Stimulated activated CD8-positive, alpha-beta memory T cell treated with anti-CD3 and anti-CD28 coated beads, Interleukin-15, amount 100 ng/mL, for 4 hours (primary cell): ENCODE results near the gene PATJ.
"Not testable (repeated sequence)": the region's sequence is repeated elsewhere in the genome, so short reads cannot be mapped to it uniquely, and the experiment has no call there.

Experiments used
- DNase-seq, 2 donors: peaks; one replicate each; pipeline ENCODE4 v3.0.0-alpha.2; 2020; ENCODE audit warnings: low read depth in 2 of 2

The PATJ gene

DNA sequence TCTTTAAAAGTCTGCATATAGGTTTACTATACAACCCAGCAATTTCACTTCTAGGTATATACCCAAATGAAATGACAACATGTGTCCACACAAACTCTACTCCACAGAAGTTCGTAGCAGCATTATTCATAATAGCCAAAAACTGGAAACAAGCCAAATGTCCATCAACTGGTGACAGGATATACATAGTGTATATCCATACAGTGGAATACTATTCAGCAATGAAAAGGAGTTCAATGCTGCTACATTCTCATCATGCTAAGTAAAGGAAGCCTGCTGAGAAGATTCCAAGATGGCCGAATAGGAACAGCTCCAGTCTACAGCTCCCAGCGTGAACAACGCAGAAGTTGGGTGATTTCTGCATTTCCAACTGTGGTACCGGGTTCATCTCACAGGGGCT lies 200.6 kb downstream of the PATJ start:
- DNase-seq = no peak

- DNase-seq = not testable (repeated sequence)
These were observed 206.4 kb downstream of the PATJ start for GRCh38 chr1:61948685-61949084.

DNA sequence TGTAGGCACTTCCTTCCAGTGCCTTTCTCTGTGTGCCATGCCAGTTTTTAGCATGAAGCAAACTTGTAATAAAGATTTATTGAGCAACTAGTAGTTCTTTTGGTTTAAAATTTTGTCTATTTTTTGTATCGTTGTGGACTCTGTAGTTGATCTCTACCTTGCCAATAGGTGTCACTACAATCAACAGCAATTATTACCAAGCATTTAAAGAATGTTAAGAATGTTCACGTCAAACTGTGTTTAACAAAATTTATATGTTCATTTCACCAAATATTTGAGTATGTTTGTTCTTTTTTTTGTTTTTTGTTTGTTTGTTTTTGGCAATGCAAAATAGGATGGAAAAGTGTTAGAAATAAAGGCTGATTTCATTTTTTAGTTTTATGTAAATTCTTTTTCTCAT lies 208.1 kb downstream of the PATJ start:
- no peak for DNase-seq

DNA sequence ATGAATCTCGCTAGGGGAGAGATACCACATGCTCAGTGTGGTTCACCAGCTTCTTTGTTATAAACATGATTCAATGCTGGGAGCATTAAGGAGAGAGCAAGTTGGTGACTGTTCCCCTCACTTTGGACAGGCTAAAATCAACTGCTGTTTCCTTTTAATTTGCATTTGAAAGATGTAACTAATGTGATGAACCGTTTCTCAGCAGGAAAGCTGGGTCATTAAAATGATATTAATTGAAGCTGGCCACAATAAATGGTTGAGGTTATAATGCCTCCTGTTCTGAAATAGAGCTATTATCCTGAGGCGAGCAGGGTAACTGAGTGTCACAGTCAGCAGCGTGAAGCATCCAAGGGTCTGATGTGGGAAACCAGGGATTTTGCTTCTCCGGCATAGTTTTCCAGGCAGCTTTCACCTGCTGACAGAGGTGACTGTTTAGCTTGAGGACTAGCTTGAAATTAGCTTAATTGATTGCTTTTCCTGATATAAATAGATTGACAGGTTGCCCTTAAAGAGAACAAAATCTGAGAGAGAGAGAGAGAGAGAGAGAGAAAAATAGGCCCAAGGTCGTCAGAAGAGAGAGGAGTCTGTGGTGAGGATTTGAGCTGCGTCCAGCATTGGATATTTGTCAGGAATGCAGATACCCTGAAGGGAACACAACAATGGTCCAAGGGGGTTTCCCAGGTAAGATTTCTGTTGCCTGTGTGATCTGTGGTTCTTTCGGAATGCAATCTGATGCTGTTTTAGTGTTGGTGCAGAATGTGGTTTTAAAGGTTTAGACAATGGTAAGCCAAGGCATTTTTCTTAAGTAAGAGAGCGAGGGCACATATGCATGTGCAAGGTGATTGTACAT lies 209.7 kb downstream of the PATJ start:
- no peak for DNase-seq

DNA sequence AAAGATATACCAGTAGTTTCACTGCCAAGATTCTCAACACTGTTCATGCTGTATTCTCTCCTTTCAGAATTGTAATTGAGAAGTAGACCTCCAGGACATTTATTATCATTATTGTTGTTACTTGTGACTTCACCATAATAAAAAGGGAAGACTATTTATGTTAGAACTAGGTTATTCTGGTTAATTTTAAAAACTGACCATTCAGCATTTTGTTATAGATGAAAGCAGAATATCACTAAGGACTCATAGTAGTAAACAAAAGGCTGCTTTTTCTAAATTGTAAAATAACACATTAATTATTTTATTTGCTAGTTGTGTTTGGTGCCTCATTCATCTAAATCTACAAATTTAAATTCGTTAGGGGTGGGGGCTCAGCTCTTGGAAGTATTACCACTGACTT lies 210.4 kb downstream of the PATJ start:
- DNase-seq = no peak

DNA sequence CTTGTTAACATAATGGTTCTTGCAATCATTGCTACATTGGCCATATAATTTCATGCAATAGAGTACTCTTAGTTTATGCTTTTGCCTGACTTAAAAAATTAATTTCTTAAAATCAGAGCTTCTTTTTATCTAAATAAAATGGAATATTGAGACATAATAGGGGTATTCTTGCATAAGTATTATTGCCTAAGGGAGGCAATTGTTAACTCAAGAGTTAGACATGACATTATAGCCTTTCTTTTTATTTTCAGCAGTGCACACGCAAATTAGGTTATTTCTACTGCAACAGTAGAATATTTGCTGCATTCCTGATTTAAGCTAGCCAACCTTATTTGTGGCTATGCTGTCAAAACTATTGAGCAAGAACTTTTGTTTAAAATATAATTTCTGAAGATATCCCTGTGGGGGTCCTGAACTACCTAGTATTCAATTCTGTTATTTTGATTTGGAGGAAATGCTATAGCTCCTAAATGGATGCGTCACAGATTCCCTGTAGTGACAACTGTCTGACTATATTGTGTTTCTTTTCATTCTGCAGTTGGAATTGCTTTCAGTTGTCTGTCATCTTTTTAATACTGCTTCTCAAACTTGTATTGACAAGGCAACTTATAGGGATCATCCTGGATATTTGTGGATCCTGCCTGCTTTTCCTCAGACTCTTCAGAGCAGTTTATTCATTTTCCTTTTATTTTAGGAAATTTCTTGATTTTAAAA lies 211.0 kb downstream of the PATJ start:
- no peak for DNase-seq

GRCh38 chr1:61953790-61954150 lies 211.5 kb downstream of the PATJ start:
- no peak for DNase-seq

GRCh38 chr1:61955261-61955660 lies 213.0 kb downstream of the PATJ start:
- DNase-seq = no peak

DNA sequence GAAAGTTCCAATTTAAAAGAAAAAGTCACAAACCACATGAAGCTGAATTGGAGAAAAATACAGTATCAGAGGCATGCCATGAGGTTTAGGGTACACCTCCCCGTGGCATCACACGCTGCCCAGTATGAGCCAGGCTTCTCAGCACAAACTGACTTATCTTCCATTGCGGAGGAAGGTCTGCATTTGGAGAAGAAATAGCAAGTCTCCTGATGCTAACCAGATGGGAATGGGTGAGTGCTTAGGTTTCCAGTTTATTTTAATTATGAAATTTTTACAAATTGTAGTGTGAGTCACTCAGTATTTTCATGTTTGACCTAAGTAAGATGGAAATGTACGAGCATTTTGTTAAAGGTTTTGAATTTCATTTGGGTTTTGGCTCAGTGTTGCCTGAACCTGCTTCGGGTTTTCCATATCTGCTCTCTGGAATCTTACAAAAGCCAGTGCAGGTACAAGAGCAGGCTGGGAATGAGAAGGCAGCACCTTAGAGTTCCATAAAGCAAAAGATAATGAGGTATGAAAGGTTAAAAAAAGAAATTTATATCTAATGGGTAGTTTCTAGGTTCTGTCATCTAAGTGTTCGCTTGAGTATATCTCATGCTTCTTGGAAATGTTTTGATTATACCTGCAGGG lies 213.9 kb downstream of the PATJ start:
- DNase-seq = no peak

DNA sequence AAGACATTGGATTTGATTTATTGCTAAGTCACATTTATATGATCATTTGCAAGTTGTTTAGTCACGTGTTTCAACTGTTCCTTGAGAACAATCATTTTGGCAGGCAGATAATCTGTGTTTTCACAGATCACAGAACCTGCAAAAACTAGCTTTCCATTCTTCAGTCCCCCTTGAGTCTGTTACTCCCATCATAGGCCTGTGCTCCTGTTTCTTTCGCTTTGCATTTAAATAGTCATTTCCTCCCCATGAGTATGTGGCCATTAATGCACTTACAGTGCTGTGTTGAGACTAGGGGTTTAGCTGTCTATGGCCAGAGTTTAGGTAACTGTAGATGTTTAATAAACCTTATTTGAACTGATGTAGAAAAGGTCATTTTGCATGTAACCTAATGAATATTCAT lies 214.5 kb downstream of the PATJ start:
- no peak for DNase-seq

- no peak for DNase-seq
These were observed 218.7 kb downstream of the PATJ start for GRCh38 chr1:61961009-61961408.

DNA sequence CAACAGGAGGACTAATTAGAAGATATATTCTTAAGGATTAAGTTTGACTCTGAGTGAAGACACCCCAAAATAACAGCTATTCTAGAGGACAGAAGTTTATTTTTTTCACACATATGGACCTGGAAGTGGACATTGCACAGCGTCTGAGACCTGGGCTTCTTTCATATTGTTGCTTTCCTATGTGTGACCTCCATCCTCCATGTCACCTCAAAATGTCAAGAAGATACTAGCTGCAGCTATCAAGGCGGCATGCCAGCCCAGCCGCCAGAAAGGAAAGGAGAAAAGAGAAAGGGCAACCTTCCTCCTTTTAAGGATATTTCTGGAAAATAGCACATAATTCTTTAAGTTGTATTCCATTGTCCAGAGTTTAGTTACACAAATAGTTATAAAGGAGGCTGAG lies 220.4 kb downstream of the PATJ start:
- no peak for DNase-seq

- DNase-seq = not testable (repeated sequence)
These were observed 224.4 kb downstream of the PATJ start for GRCh38 chr1:61966450-61967225.

DNA sequence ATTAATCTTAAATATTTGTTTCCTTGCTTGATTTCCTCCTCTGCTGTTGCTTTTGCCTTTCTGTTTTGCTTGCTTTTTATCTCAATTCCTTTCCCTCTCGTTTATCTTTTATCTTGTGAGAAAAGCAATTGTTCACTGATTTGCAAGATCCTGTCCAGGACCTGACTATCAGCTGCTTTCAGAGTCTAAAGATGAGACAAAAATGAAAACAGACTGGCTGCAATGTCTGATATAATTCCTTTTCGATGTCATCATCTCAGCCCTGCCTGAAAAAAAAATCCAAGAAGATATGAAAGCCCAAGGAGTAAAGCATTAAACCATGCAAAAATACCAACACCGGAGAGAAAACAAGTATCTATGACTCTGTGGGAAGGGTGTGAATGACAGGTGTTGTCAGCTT lies 225.5 kb downstream of the PATJ start:
- no peak for DNase-seq

DNA sequence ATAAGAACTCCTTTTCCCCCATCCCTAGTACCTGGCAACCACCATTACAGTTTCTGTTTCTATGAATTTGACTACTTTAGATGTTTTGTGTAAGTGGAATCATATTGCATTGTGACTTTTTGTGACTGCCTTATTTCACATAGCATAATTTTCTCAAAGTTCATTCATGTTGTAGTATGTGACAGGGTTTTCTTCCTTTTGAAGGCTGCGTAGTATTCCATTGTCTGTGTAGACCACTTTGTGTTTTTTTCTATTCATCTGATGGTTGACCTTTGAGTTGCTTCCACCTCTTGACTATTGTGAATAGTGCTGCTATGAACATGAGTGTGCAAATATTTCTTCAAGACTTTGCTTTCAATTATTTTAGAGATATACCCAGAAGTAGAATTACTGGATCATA lies 226.6 kb downstream of the PATJ start:
- no peak for DNase-seq

GRCh38 chr1:61973100-61973837 lies 231.0 kb downstream of the PATJ start:
- no peak for DNase-seq

GRCh38 chr1:61975638-61976037 lies 233.4 kb downstream of the PATJ start:
- DNase-seq = no peak

DNA sequence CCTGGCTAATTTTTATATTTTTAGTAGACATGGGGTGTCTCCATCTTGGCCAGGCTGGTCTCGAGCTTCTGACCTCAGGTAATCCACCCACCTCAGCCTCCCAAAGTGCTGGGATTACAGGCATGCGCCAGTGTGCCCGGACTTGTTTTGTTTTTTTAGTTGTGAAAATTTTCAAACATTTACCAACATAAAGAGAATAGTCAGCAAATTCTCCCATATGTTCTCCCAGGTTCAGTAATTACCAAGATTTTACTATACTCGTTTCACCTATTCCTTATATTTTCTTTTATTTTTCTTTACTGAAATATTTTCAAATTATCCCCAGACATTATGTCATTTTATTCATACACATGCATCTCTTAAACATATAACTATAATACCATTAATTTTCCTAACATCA lies 234.3 kb downstream of the PATJ start:
- DNase-seq = no peak

GRCh38 chr1:61978796-61979195 lies 236.5 kb downstream of the PATJ start:
- DNase-seq = no peak

DNA sequence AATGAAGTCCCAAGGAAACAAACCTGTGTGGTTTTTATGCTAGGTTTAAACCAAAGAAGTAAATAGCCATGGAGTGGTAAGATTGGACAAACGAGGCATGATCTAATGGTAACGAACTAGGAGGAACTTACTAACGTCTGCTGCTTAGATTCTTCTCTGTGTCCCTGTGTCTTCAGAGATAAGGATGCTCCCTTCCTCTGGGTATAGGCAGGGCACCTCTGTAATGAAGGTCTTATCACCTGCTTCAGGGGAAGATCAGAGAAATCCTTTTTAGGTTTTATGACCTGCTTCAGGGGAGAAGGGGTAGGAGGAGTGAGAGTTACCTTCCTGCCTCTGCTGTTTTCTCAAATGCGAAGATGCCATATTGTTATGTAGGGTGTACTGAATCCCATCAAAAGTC lies 237.4 kb downstream of the PATJ start:
- DNase-seq = no peak

- DNase-seq = no peak
These were observed 238.3 kb downstream of the PATJ start for GRCh38 chr1:61980561-61980960.
